GM23248 (cell line): Measurements from ENCODE around the gene DDB1. TPM values are rescaled to one million over a fixed set of nuclear protein-coding genes. Genes with fewer than 3 reads are reported as not detected.

Source experiments
- DNase-seq: peaks from one replicate; pipeline ENCODE4 v3.0.0-alpha.2; 2015
- H2AFZ ChIP-seq: fragments of 200-600 bp; sonication (generic); 2 replicates; pipeline ENCODE4 v1.6.1; 2016; ENCODE audit warnings: antibody characterized with exemption
- H3F3A ChIP-seq: fragments of 200-600 bp; sonication (generic); 2 replicates; pipeline ENCODE4 v1.6.1; 2016; ENCODE audit warnings: mild to moderate bottlenecking, antibody characterized with exemption, mixed run types; ENCODE audit not compliant: insufficient read depth
- H3K27ac ChIP-seq: fragments of 200-600 bp; sonication (generic); 2 replicates; pipeline ENCODE4 v1.5.1; 2016; ENCODE audit warnings: mild to moderate bottlenecking
- H3K27me3 ChIP-seq: fragments of 200-600 bp; sonication (generic); replicated peaks from 2 replicates; pipeline ENCODE4 v1.6.1; 2016; ENCODE audit warnings: mild to moderate bottlenecking; ENCODE audit not compliant: insufficient read depth
- H3K36me3 ChIP-seq: fragments of 200-600 bp; sonication (generic); 2 replicates; pipeline ENCODE4 v1.6.1; 2016; ENCODE audit warnings: low read depth, mild to moderate bottlenecking
- H3K4me1 ChIP-seq: fragments of 200-600 bp; sonication (generic); 2 replicates; pipeline ENCODE4 v1.6.1; 2016; ENCODE audit warnings: mild to moderate bottlenecking; ENCODE audit not compliant: insufficient read depth
- H3K4me2 ChIP-seq: fragments of 200-600 bp; sonication (generic); one replicate; pipeline ENCODE4 v1.6.1; 2016; ENCODE audit warnings: mild to moderate bottlenecking; ENCODE audit not compliant: unreplicated experiment
- H3K4me3 ChIP-seq: fragments of 200-600 bp; sonication (generic); 2 replicates; pipeline ENCODE4 v1.5.1; 2016; ENCODE audit warnings: mild to moderate bottlenecking
- H3K79me2 ChIP-seq: fragments of 200-600 bp; sonication (generic); 2 replicates; pipeline ENCODE4 v1.6.1; 2016; ENCODE audit warnings: mild to moderate bottlenecking; ENCODE audit not compliant: insufficient read depth
- H3K9ac ChIP-seq: fragments of 200-600 bp; sonication (generic); 2 replicates; pipeline ENCODE4 v1.6.1; 2016; ENCODE audit warnings: mild to moderate bottlenecking
- H3K9me2 ChIP-seq: fragments of 200-600 bp; sonication (generic); 2 replicates; pipeline ENCODE4 v1.6.1; 2016; ENCODE audit warnings: mixed run types, mild to moderate bottlenecking, moderate library complexity; ENCODE audit not compliant: insufficient read depth
- H3K9me3 ChIP-seq: fragments of 200-600 bp; sonication (generic); one replicate; pipeline ENCODE4 v1.6.1; 2017; ENCODE audit warnings: low read depth
- H4K20me1 ChIP-seq: fragments of 200-600 bp; sonication (generic); 2 replicates; pipeline ENCODE4 v1.6.0; 2016; ENCODE audit not compliant: insufficient read depth
- EZH2 ChIP-seq: fragments of 200-600 bp; sonication (generic); IDR thresholded peaks from 2 replicates; pipeline ENCODE4 v1.6.1; 2018; ENCODE audit warnings: antibody characterized with exemption, mild to moderate bottlenecking; ENCODE audit not compliant: insufficient read depth, poor library complexity, severe bottlenecking
- EZH2phosphoT487 ChIP-seq: fragments of 200-600 bp; sonication (generic); IDR thresholded peaks from 2 replicates; pipeline ENCODE4 v1.6.1; 2018; ENCODE audit warnings: antibody characterized with exemption, moderate library complexity, mild to moderate bottlenecking, low read depth; ENCODE audit not compliant: insufficient read depth
- WGBS, 2 experiments: methylation state at CpG; one replicate each; pipeline ENCODE4 v1.1.6; 2015 to 2017; ENCODE audit warnings: low lambda C conversion rate in 2 of 2, low coverage in 1 of 2; ENCODE audit errors: missing lambda C conversion rate in 2 of 2; 5-methylcytosine and 5-hydroxymethylcytosine counted together
- in situ Hi-C: fragments of 300-500 bp; cut with MboI; formaldehyde crosslinking; loops from 2 replicates; pipeline ENCODE4 v1.15.0; 2020
- polyA plus RNA-seq: library from polyadenylated mRNA; unstranded; fragments of >200 nt; fragmentation: Nextera tagmentation; extraction: Ambion mirVana; gene quantifications from 2 replicates; pipeline ENCODE4 v1.2.1, GENCODE V29; 2016
- total RNA-seq: library from RNA; depleted of rRNA; stranded (reverse); fragments of >200 nt; shearing (Covaris generic); gene quantifications from 2 replicates; pipeline ENCODE4 v1.2.3, GENCODE V29; 2014

The DDB1 gene
- total and polyA plus RNA-seq, 2 experiments from 2014 or later, result 160 to 252 TPM

- no peaks in the 10 kb centered on the region for H3K27me3 ChIP-seq
Measured at GRCh38 chr11:61375761-61376108, 42.8 kb upstream of the DDB1 start.

DNA sequence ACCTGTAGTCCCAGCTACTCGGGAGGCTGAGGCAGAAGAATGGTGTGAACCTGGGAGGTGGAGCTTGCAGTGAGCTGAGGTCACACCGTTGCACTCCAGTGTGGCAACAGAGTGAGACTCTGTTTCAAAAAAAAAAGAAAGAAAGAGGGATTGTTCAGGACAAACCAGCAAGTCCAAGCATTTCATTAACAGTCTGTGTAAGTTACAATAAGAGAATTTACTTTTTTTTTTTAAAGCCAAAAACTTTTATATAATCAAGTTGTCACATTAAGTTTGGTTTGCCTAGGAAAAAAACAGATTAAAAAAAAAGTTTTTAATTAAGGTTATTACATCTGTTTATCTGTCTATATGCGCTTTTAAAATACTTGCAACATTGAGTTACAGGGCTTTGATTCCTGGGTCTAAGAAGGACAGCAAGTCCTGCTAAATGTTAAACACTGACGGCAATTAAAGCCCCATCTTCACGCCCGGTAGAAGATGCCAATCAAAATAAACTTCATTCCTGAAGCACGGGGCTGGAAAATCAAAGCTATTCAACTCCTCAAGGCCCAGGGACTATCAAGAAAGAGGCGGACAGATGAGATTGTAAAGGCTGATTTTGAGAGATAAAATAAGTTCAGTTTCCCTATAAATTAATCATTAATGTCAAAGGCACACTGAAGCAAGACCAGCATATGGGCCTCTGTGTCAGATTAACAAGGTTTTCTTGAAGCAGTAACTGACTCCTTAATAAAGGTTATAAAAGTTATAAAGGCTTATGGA, 39.9 kb upstream of the DDB1 start:
- H2AFZ ChIP-seq, result no peak overlapping the region
- in situ Hi-C loops, result no loop called here
- H3K36me3 ChIP-seq, result peaks cover 25% of the 10 kb centered on the region; the same call in 1 of the 2 replicates
- no peak overlapping the region for H3K4me2 ChIP-seq
- no peaks in the 10 kb centered on the region for H4K20me1 ChIP-seq
- peaks cover 41% of the 10 kb centered on the region for H3F3A ChIP-seq
- H3K27me3 ChIP-seq, result no peaks in the 10 kb centered on the region
- H3K9ac ChIP-seq, result no peak overlapping the region
- H3K9me2 ChIP-seq, result no peaks in the 10 kb centered on the region
- no peak overlapping the region for H3K4me3 ChIP-seq
- DNase-seq, result no peak
- no peaks in the 10 kb centered on the region for H3K79me2 ChIP-seq
- H3K27ac ChIP-seq, result no peak overlapping the region
- H3K9me3 ChIP-seq, result no peaks in the 10 kb centered on the region
- TF ChIP-seq EZH2 (no peak), EZH2phosphoT487 (no peak)
- peaks cover 21% of the 10 kb centered on the region for H3K4me1 ChIP-seq
- 86 to 90% methylated on average over 8 of the region's 8 CpGs for WGBS, 2 experiments

More at GRCh38 chr11:61375761-61376108, 42.8 kb upstream of the DDB1 start:
- Histone ChIP-seq H3F3A (peaks cover 40% of the 10 kb centered on the region), H3K4me1 (peaks cover 26% of the 10 kb centered on the region), H3K36me3 (peaks cover 16% of the 10 kb centered on the region; the same call in 1 of the 2 replicates), H3K9me2 (no peaks in the 10 kb centered on the region), H3K9ac (no peak overlapping the region), H3K4me3 (no peak overlapping the region), H4K20me1 (no peaks in the 10 kb centered on the region), H3K79me2 (no peaks in the 10 kb centered on the region), H3K4me2 (no peak overlapping the region), H3K9me3 (no peaks in the 10 kb centered on the region), H3K27ac (no peak overlapping the region), H2AFZ (no peak overlapping the region)
- TF ChIP-seq EZH2phosphoT487 (no peak), EZH2 (no peak)
- DNase-seq, result no peak
- in situ Hi-C loops, result no loop called here
- 95 to 99% methylated on average over 6 of the region's 6 CpGs for WGBS, 2 experiments

- Histone ChIP-seq H4K20me1 (no peaks in the 10 kb centered on the region), H3K79me2 (no peaks in the 10 kb centered on the region), H3K9me3 (no peaks in the 10 kb centered on the region), H3K4me2 (peak overlapping the region; percentile 21), H3K9ac (peak overlapping the region; percentile 49; the same call in 1 of the 2 replicates), H3K27me3 (no peaks in the 10 kb centered on the region), H3K4me1 (peaks cover 25% of the 10 kb centered on the region), H3K9me2 (no peaks in the 10 kb centered on the region), H3K27ac (peak overlapping the region; percentile 82), H2AFZ (no peak overlapping the region), H3F3A (peaks cover 21% of the 10 kb centered on the region), H3K4me3 (no peak overlapping the region), H3K36me3 (peaks cover 27% of the 10 kb centered on the region; the same call in 1 of the 2 replicates)
- TF ChIP-seq EZH2, result no peak
- no peak for TF ChIP-seq EZH2phosphoT487
- in situ Hi-C loops, result no loop called here
- WGBS, 2 experiments, result 96 to 98% methylated on average over 8 of the region's 8 CpGs
- DNase-seq, result no peak
Measured at GRCh38 chr11:61370349-61371005, 37.6 kb upstream of the DDB1 start.

DNA sequence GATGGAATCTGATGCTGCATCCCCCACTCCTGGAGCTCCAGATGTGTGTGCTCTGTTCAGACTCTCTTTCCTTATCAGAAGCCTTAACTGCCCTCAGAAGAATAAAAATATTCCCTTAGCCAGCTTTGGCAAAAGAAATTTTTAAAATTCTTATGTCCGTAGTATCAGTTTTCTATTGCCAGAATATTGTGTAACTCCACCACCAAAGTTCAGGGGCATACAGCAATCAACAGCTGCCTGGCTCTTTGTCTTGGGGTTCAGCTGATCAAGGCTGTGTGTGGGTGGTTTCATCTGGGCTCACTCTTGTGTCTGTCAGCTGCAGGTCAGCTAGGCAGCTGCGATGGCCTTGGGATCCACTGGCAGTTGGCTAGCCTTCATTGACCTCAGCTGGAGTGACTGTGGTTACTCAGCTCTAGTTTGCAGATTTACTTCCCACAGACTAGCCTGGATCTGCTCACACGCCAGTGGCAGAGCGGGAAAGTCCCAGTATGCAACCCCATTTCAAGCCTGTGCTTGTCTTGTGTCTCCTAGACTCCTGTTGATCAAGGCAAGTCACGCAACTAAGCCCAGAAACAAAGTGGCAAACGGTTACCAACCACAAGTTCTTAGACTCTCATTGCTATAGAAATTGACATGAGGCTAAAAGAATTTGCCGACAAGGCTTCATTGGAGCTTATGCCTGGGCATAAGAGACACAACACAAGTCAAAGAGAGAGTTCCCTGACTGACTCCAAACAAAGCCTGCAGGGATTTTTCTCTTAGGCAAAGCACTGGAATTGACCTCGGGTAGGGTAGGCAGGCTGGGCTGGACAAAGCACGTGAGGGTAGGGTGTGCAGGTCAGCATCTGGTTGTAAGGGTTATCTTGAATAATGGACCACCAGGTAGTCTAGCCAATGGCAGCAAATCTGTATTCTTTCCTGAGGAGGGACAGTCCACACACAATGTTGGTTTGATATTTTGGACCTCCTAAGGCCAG, 36.8 kb upstream of the DDB1 start:
- peak overlapping the region; percentile 21 for H3K4me2 ChIP-seq
- in situ Hi-C loops, result no loop called here
- no peaks in the 10 kb centered on the region for H3K27me3 ChIP-seq
- peak; percentile 84 for DNase-seq
- peak overlapping the region; percentile 49 for H3K9ac ChIP-seq
- WGBS, 2 experiments, result 70 to 73% methylated on average over 9 of the region's 9 CpGs
- no peak overlapping the region for H3K4me3 ChIP-seq
- no peaks in the 10 kb centered on the region for H3K79me2 ChIP-seq
- H3K9me3 ChIP-seq, result no peaks in the 10 kb centered on the region
- no peaks in the 10 kb centered on the region for H3K9me2 ChIP-seq
- peaks cover 21% of the 10 kb centered on the region for H3F3A ChIP-seq
- no peak for TF ChIP-seq EZH2
- TF ChIP-seq EZH2phosphoT487, result no peak
- H4K20me1 ChIP-seq, result no peaks in the 10 kb centered on the region
- H3K36me3 ChIP-seq, result peaks cover 26% of the 10 kb centered on the region; the same call in 1 of the 2 replicates
- H3K4me1 ChIP-seq, result peaks cover 25% of the 10 kb centered on the region
- H3K27ac ChIP-seq, result peak overlapping the region; percentile 82
- H2AFZ ChIP-seq, result no peak overlapping the region
